ENCODE measurements around the gene CNTF.

The CNTF gene

GRCh38 chr11:58608331-58608730 lies 14.1 kb upstream of the CNTF start:
- DNase-seq, result no peak

- no peak for DNase-seq
Measured at GRCh38 chr11:58609723-58610122, 12.7 kb upstream of the CNTF start.

GRCh38 chr11:58613228-58613627 lies 9.2 kb upstream of the CNTF start:
- no peak for DNase-seq

- DNase-seq, result no peak
Measured at GRCh38 chr11:58615559-58615958, 6.9 kb upstream of the CNTF start.

GRCh38 chr11:58616594-58616993 lies 5.9 kb upstream of the CNTF start:
- peak; percentile 2 to 32 for DNase-seq

- no peak for DNase-seq
Measured at GRCh38 chr11:58617976-58618557, 4.4 kb upstream of the CNTF start.

- no peak for DNase-seq
Measured at GRCh38 chr11:58621586-58622262, 741 bp upstream of the CNTF start.

- DNase-seq, result no peak
Measured at GRCh38 chr11:58625086-58625485, 2.6 kb downstream of the CNTF start.

- no peak for DNase-seq
Measured at GRCh38 chr11:58625826-58626460, 3.5 kb downstream of the CNTF start.

GRCh38 chr11:58626934-58627483 lies 4.5 kb downstream of the CNTF start:
- DNase-seq, result no peak

GRCh38 chr11:58628446-58628845 lies 6.0 kb downstream of the CNTF start:
- DNase-seq, result no peak

GRCh38 chr11:58629857-58630256 lies 7.4 kb downstream of the CNTF start:
- peak; percentile 23 to 36 for DNase-seq

GRCh38 chr11:58631378-58631777 lies 8.9 kb downstream of the CNTF start:
- DNase-seq, result no peak

- no peak for DNase-seq
Measured at GRCh38 chr11:58632510-58632909, 10.0 kb downstream of the CNTF start.

GRCh38 chr11:58636587-58636986 lies 14.1 kb downstream of the CNTF start:
- DNase-seq, result no peak

GRCh38 chr11:58637371-58637770 lies 14.9 kb downstream of the CNTF start:
- DNase-seq, result no peak

- no peak for DNase-seq
Measured at GRCh38 chr11:58639103-58639502, 16.6 kb downstream of the CNTF start.

- no peak for DNase-seq
Measured at GRCh38 chr11:58639669-58640068, 17.2 kb downstream of the CNTF start.

- DNase-seq, result no peak
Measured at GRCh38 chr11:58640386-58641023, 18.0 kb downstream of the CNTF start.

GRCh38 chr11:58641341-58641740 lies 18.9 kb downstream of the CNTF start:
- no peak for DNase-seq

GRCh38 chr11:58641803-58642581 lies 19.5 kb downstream of the CNTF start:
- DNase-seq, result no peak

- no peak for DNase-seq
Measured at GRCh38 chr11:58645854-58646253, 23.4 kb downstream of the CNTF start.
